ENCODE data around the gene TUBE1. TPM values are rescaled to one million over a fixed set of nuclear protein-coding genes. Genes with fewer than 3 reads are reported as not detected.
A peak's percentile ranks its signal among the peaks of the same experiment; 100 is the strongest.

The TUBE1 gene
- total RNA-seq, 1 donor from 2014 or later: 49.0 TPM

GRCh38 chr6:112061605-112062004 is 25.7 kb downstream of the TUBE1 start:
- H3K36me3 ChIP-seq: no peaks in the 10 kb centered on the region
- H2AFZ ChIP-seq (replicated peaks): no peak overlapping the region
- H3K4me1 Mint-ChIP-seq: no peaks in the 10 kb centered on the region
- H3K4me3 Mint-ChIP-seq: no peak overlapping the region
- H3K9me3 Mint-ChIP-seq: no peaks in the 10 kb centered on the region
- H3K27ac Mint-ChIP-seq: no peak overlapping the region
- no peak overlapping the region for H3K4me2 ChIP-seq
- no peak overlapping the region for H3K4me3 ChIP-seq
- no peaks in the 10 kb centered on the region for H3K27me3 Mint-ChIP-seq (ENCODE audit: insufficient read depth, low read depth)
- no peak for DNase-seq (ENCODE audit: low spot score)
- H3K27me3 ChIP-seq: no peaks in the 10 kb centered on the region
- no peaks in the 10 kb centered on the region for H3K36me3 Mint-ChIP-seq
- TF ChIP-seq CTCF (IDR thresholded peaks at IDR 0.05) (no peak), EZH2 (IDR thresholded peaks at IDR 0.05) (no peak), EZH2phosphoT487 (IDR thresholded peaks at IDR 0.05) (no peak)
- H3F3A ChIP-seq (ENCODE audit: low read depth): no peaks in the 10 kb centered on the region
- no peaks in the 10 kb centered on the region for H4K20me1 ChIP-seq (ENCODE audit: low read depth)
- H3K79me2 ChIP-seq (ENCODE audit: low read depth): no peaks in the 10 kb centered on the region
- no peak overlapping the region for H3K27ac ChIP-seq
- no peaks in the 10 kb centered on the region for H3K4me1 ChIP-seq
- H3K9ac ChIP-seq: no peak overlapping the region
- no peaks in the 10 kb centered on the region for H3K9me3 ChIP-seq (ENCODE audit: low read depth)

- Histone ChIP-seq H3K36me3 (no peaks in the 10 kb centered on the region), H3K9ac (no peak overlapping the region), H3K27me3 (no peaks in the 10 kb centered on the region), H3K27ac (no peak overlapping the region), H3K4me2 (no peak overlapping the region), H3K79me2 (ENCODE audit: low read depth) (no peaks in the 10 kb centered on the region), H3K9me3 (ENCODE audit: low read depth) (no peaks in the 10 kb centered on the region), H3K4me3 (no peak overlapping the region), H2AFZ (replicated peaks) (no peak overlapping the region), H3K4me1 (no peaks in the 10 kb centered on the region), H3F3A (ENCODE audit: low read depth) (no peaks in the 10 kb centered on the region), H4K20me1 (ENCODE audit: low read depth) (no peaks in the 10 kb centered on the region)
- no peaks in the 10 kb centered on the region for H3K27me3 Mint-ChIP-seq (ENCODE audit: insufficient read depth, low read depth)
- no peak for DNase-seq (ENCODE audit: low spot score)
- no peak overlapping the region for H3K27ac Mint-ChIP-seq
- no peaks in the 10 kb centered on the region for H3K4me1 Mint-ChIP-seq
- no peaks in the 10 kb centered on the region for H3K9me3 Mint-ChIP-seq
- TF ChIP-seq EZH2 (IDR thresholded peaks at IDR 0.05) (no peak), CTCF (IDR thresholded peaks at IDR 0.05) (no peak), EZH2phosphoT487 (IDR thresholded peaks at IDR 0.05) (no peak)
- no peaks in the 10 kb centered on the region for H3K36me3 Mint-ChIP-seq
- H3K4me3 Mint-ChIP-seq: no peak overlapping the region
Measured at GRCh38 chr6:112058243-112059032, 28.8 kb downstream of the TUBE1 start.

- no peaks in the 10 kb centered on the region for H3K79me2 ChIP-seq (ENCODE audit: low read depth)
- H2AFZ ChIP-seq (replicated peaks): peak overlapping the region; percentile 20
- H3K27me3 ChIP-seq: no peaks in the 10 kb centered on the region
- Mint-ChIP-seq H3K4me3 (no peak overlapping the region), H3K9me3 (peaks cover 6% of the 10 kb centered on the region), H3K36me3 (no peaks in the 10 kb centered on the region), H3K27ac (no peak overlapping the region), H3K4me1 (no peaks in the 10 kb centered on the region), H3K27me3 (ENCODE audit: insufficient read depth, low read depth) (peaks cover 13% of the 10 kb centered on the region)
- no peaks in the 10 kb centered on the region for H3K9me3 ChIP-seq (ENCODE audit: low read depth)
- H3K4me1 ChIP-seq: no peaks in the 10 kb centered on the region
- no peak overlapping the region for H3K4me3 ChIP-seq
- no peaks in the 10 kb centered on the region for H4K20me1 ChIP-seq (ENCODE audit: low read depth)
- H3K4me2 ChIP-seq: no peak overlapping the region
- no peaks in the 10 kb centered on the region for H3F3A ChIP-seq (ENCODE audit: low read depth)
- H3K9ac ChIP-seq: no peak overlapping the region
- TF ChIP-seq CTCF (IDR thresholded peaks at IDR 0.05) (no peak), EZH2 (IDR thresholded peaks at IDR 0.05) (no peak), EZH2phosphoT487 (IDR thresholded peaks at IDR 0.05) (no peak)
- H3K36me3 ChIP-seq: no peaks in the 10 kb centered on the region
- DNase-seq (ENCODE audit: low spot score): no peak
- H3K27ac ChIP-seq: no peak overlapping the region
Measured at GRCh38 chr6:112054555-112055190, 32.6 kb downstream of the TUBE1 start.
